Neural progenitor cell (in vitro differentiated cells): ENCODE data around the gene APAF1. TPM values are rescaled to one million over a fixed set of nuclear protein-coding genes. Genes with fewer than 3 reads are reported as not detected.

Source experiments
- DNase-seq: peaks from one replicate; pipeline ENCODE4 v3.0.0-alpha.2; 2016; ENCODE audit warnings: low spot score
- H2AFZ ChIP-seq: fragments of 200-600 bp; sonication (generic); replicated peaks from 2 replicates; pipeline ENCODE4 v1.6.1; 2016; ENCODE audit warnings: antibody characterized with exemption
- H3F3A ChIP-seq: fragments of 200-600 bp; sonication (generic); 2 replicates; pipeline ENCODE4 v1.6.1; 2016; ENCODE audit warnings: antibody characterized with exemption, low read depth
- H3K27ac ChIP-seq: fragments of 200-600 bp; sonication (generic); 2 replicates; pipeline ENCODE4 v1.5.1; 2016; ENCODE audit warnings: mild to moderate bottlenecking
- H3K27me3 ChIP-seq: fragments of 200-600 bp; sonication (generic); 2 replicates; pipeline ENCODE4 v1.6.1; 2016; ENCODE audit warnings: mild to moderate bottlenecking, moderate library complexity
- H3K36me3 ChIP-seq: fragments of 200-600 bp; sonication (generic); 2 replicates; pipeline ENCODE4 v1.5.1; 2016
- H3K4me1 ChIP-seq: fragments of 200-600 bp; sonication (generic); 2 replicates; pipeline ENCODE4 v1.6.1; 2016; ENCODE audit warnings: mixed run types
- H3K4me2 ChIP-seq: fragments of 200-600 bp; sonication (generic); 2 replicates; pipeline ENCODE4 v1.6.1; 2016
- H3K4me3 ChIP-seq: fragments of 200-600 bp; sonication (generic); 2 replicates; pipeline ENCODE4 v1.5.1; 2016
- H3K79me2 ChIP-seq: fragments of 200-600 bp; sonication (generic); 2 replicates; pipeline ENCODE4 v1.6.1; 2016; ENCODE audit warnings: low read depth
- H3K9ac ChIP-seq: fragments of 200-600 bp; sonication (generic); 2 replicates; pipeline ENCODE4 v1.6.1; 2016
- H3K9me3 ChIP-seq: fragments of 200-600 bp; sonication (generic); 2 replicates; pipeline ENCODE4 v1.5.1; 2016; ENCODE audit warnings: low read depth
- H4K20me1 ChIP-seq: fragments of 200-600 bp; sonication (generic); 2 replicates; pipeline ENCODE4 v1.6.1; 2016; ENCODE audit warnings: low read depth
- H3K27ac Mint-ChIP-seq: 3 replicates; pipeline ENCODE4 v1.8.0; 2021; ENCODE audit warnings: mixed read lengths
- H3K27me3 Mint-ChIP-seq: 2 replicates; pipeline ENCODE4 v1.8.0; 2022; ENCODE audit warnings: low read depth, mild to moderate bottlenecking, inconsistent platforms, moderate library complexity, mixed read lengths; ENCODE audit not compliant: insufficient read depth
- H3K36me3 Mint-ChIP-seq: 3 replicates; pipeline ENCODE4 v1.8.0; 2021; ENCODE audit warnings: mixed read lengths
- H3K4me1 Mint-ChIP-seq: 3 replicates; pipeline ENCODE4 v1.8.0; 2021; ENCODE audit warnings: mixed read lengths
- H3K4me3 Mint-ChIP-seq: 3 replicates; pipeline ENCODE4 v1.8.0; 2021; ENCODE audit warnings: mild to moderate bottlenecking, moderate library complexity, mixed read lengths
- H3K9me3 Mint-ChIP-seq: 3 replicates; pipeline ENCODE4 v1.8.0; 2020; ENCODE audit warnings: mixed read lengths
- CTCF ChIP-seq: fragments of 200-600 bp; sonication (generic); IDR thresholded peaks from 2 replicates; pipeline ENCODE4 v1.5.1; 2017; ENCODE audit warnings: antibody characterized with exemption, mild to moderate bottlenecking
- EZH2 ChIP-seq: fragments of 200-600 bp; sonication (generic); IDR thresholded peaks from 2 replicates; pipeline ENCODE4 v1.6.1; 2017; ENCODE audit warnings: antibody characterized with exemption, mild to moderate bottlenecking, moderate library complexity
- EZH2phosphoT487 ChIP-seq: fragments of 200-600 bp; sonication (generic); IDR thresholded peaks from 2 replicates; pipeline ENCODE4 v1.6.1; 2017; ENCODE audit warnings: antibody characterized with exemption
- total RNA-seq: library from RNA; depleted of rRNA; stranded (reverse); fragments of >200 nt; gene quantifications from 2 replicates; pipeline ENCODE4 v1.2.3, GENCODE V29; 2015; ENCODE audit warnings: low replicate concordance

Gene APAF1
- total RNA-seq, 1 donor from 2014 or later = 69.1 TPM

GRCh38 chr12:98699586-98699985, 54.5 kb downstream of the APAF1 start:
- TF ChIP-seq EZH2phosphoT487 (no peak), EZH2 (no peak), CTCF (no peak)
- Mint-ChIP-seq H3K4me1 (peaks cover 29% of the 10 kb centered on the region), H3K9me3 (no peaks in the 10 kb centered on the region), H3K36me3 (peaks cover 15% of the 10 kb centered on the region), H3K4me3 (no peak overlapping the region), H3K27me3 (peaks cover 2% of the 10 kb centered on the region), H3K27ac (no peak overlapping the region)
- Histone ChIP-seq H3K27ac (no peak overlapping the region), H2AFZ (no peak overlapping the region), H3K36me3 (peaks cover 11% of the 10 kb centered on the region), H3K9ac (no peak overlapping the region), H3F3A (peaks cover 5% of the 10 kb centered on the region), H3K4me2 (no peak overlapping the region), H3K79me2 (no peaks in the 10 kb centered on the region), H3K4me1 (peaks cover 15% of the 10 kb centered on the region), H3K4me3 (no peak overlapping the region), H3K9me3 (no peaks in the 10 kb centered on the region), H4K20me1 (peaks cover 33% of the 10 kb centered on the region), H3K27me3 (no peaks in the 10 kb centered on the region)
- DNase-seq = no peak

GRCh38 chr12:98701166-98701565, 56.1 kb downstream of the APAF1 start:
- H3K27me3 ChIP-seq = no peaks in the 10 kb centered on the region
- H3K4me2 ChIP-seq = no peak overlapping the region
- no peak overlapping the region for H3K4me3 ChIP-seq
- Mint-ChIP-seq H3K27ac (no peak overlapping the region), H3K9me3 (no peaks in the 10 kb centered on the region), H3K4me3 (no peak overlapping the region), H3K27me3 (no peaks in the 10 kb centered on the region), H3K4me1 (peaks cover 23% of the 10 kb centered on the region), H3K36me3 (peaks cover 14% of the 10 kb centered on the region)
- H3K4me1 ChIP-seq = peaks cover 6% of the 10 kb centered on the region
- no peak for DNase-seq
- H3K27ac ChIP-seq = no peak overlapping the region
- H3K36me3 ChIP-seq = peaks cover 11% of the 10 kb centered on the region
- TF ChIP-seq CTCF = no peak
- TF ChIP-seq EZH2phosphoT487 = no peak
- no peak overlapping the region for H3K9ac ChIP-seq
- H3K9me3 ChIP-seq = no peaks in the 10 kb centered on the region
- H4K20me1 ChIP-seq = peaks cover 24% of the 10 kb centered on the region
- H2AFZ ChIP-seq = no peak overlapping the region
- no peaks in the 10 kb centered on the region for H3K79me2 ChIP-seq
- no peaks in the 10 kb centered on the region for H3F3A ChIP-seq

- no peaks in the 10 kb centered on the region for H3K27me3 Mint-ChIP-seq
- no peak overlapping the region for H3K4me3 ChIP-seq
- H3K4me1 Mint-ChIP-seq = no peaks in the 10 kb centered on the region
- H3K4me1 ChIP-seq = no peaks in the 10 kb centered on the region
- no peak overlapping the region for H3K27ac Mint-ChIP-seq
- H3K4me2 ChIP-seq = no peak overlapping the region
- H3K4me3 Mint-ChIP-seq = no peak overlapping the region
- H2AFZ ChIP-seq = no peak overlapping the region
- no peaks in the 10 kb centered on the region for H3K27me3 ChIP-seq
- H3K36me3 ChIP-seq = no peaks in the 10 kb centered on the region
- DNase-seq = no peak
- no peak overlapping the region for H3K9ac ChIP-seq
- no peaks in the 10 kb centered on the region for H4K20me1 ChIP-seq
- no peaks in the 10 kb centered on the region for H3F3A ChIP-seq
- H3K9me3 ChIP-seq = no peaks in the 10 kb centered on the region
- H3K79me2 ChIP-seq = no peaks in the 10 kb centered on the region
- no peaks in the 10 kb centered on the region for H3K9me3 Mint-ChIP-seq
- H3K27ac ChIP-seq = no peak overlapping the region
- H3K36me3 Mint-ChIP-seq = peaks cover 15% of the 10 kb centered on the region
- TF ChIP-seq EZH2phosphoT487 (no peak), CTCF (no peak), EZH2 (no peak)
Measured at GRCh38 chr12:98709022-98709421, 63.9 kb downstream of the APAF1 start.

- no peaks in the 10 kb centered on the region for H3K4me1 Mint-ChIP-seq
- H3K27me3 Mint-ChIP-seq = peaks cover 2% of the 10 kb centered on the region
- H3K36me3 ChIP-seq = peaks cover 11% of the 10 kb centered on the region
- H3K27ac ChIP-seq = no peak overlapping the region
- H3K27ac Mint-ChIP-seq = no peak overlapping the region
- H3K4me1 ChIP-seq = no peaks in the 10 kb centered on the region
- H3K27me3 ChIP-seq = no peaks in the 10 kb centered on the region
- no peak for DNase-seq
- H3K36me3 Mint-ChIP-seq = peaks cover 20% of the 10 kb centered on the region
- no peaks in the 10 kb centered on the region for H3K9me3 ChIP-seq
- no peaks in the 10 kb centered on the region for H3K79me2 ChIP-seq
- no peak overlapping the region for H3K9ac ChIP-seq
- H4K20me1 ChIP-seq = no peaks in the 10 kb centered on the region
- no peak overlapping the region for H3K4me2 ChIP-seq
- no peak overlapping the region for H2AFZ ChIP-seq
- TF ChIP-seq EZH2 (no peak), EZH2phosphoT487 (no peak), CTCF (no peak)
- H3K4me3 Mint-ChIP-seq = no peak overlapping the region
- no peak overlapping the region for H3K4me3 ChIP-seq
- H3F3A ChIP-seq = no peaks in the 10 kb centered on the region
- no peaks in the 10 kb centered on the region for H3K9me3 Mint-ChIP-seq
Measured at GRCh38 chr12:98714426-98714825, 69.3 kb downstream of the APAF1 start.
